A549 (cell line): ENCODE data around the gene CHST10.

Experiments
- CHD2 ChIP-seq: fragments of 150-350 bp; IDR thresholded peaks from 2 replicates; pipeline ENCODE4 v1.6.1; 2014; ENCODE audit warnings: low read length; ENCODE audit not compliant: partially characterized antibody
- EHMT2 ChIP-seq: fragments of 200-600 bp; sonication (generic); IDR thresholded peaks from 2 replicates; pipeline ENCODE4 v1.6.1; 2016; ENCODE audit warnings: antibody characterized with exemption, low read depth, mild to moderate bottlenecking, moderate library complexity
- HOXA7 ChIP-seq: fragments of 250-450 bp; sonication (Bioruptor Pico); IDR thresholded peaks from 2 replicates; pipeline ENCODE4 v1.5.0; 2020; ENCODE audit warnings: mild to moderate bottlenecking, moderate library complexity
- MAZ ChIP-seq: fragments of 150-350 bp; IDR thresholded peaks from 2 replicates; pipeline ENCODE4 v1.6.1; 2014; ENCODE audit warnings: antibody characterized with exemption, low read depth, low read length, borderline replicate concordance
- NFE2L2 ChIP-seq: fragments of 150-350 bp; conservative IDR thresholded peaks from 2 replicates; pipeline ENCODE4 v1.6.1; 2014; ENCODE audit warnings: low read length
- RAD21 ChIP-seq, 2 experiments: fragments of >200 bp in 1 of 2; sonication (Bioruptor Twin) in 1 of 2; formaldehyde crosslinking in 1 of 2; IDR thresholded peaks in 1 of 2; conservative IDR thresholded peaks in 1 of 2; 2 replicates in 1 of 2; 3 replicates in 1 of 2; pipeline ENCODE4 v1.6.1; 2012 to 2018; ENCODE audit warnings: inconsistent platforms in 1 of 2
- RFX5 ChIP-seq: fragments of 450-650 bp; IDR thresholded peaks from 2 replicates; pipeline ENCODE4 v1.7.1; 2014; ENCODE audit warnings: antibody characterized with exemption, mild to moderate bottlenecking, moderate library complexity
- TFCP2L1 ChIP-seq: fragments of 250-450 bp; sonication (Bioruptor Pico); IDR thresholded peaks from 2 replicates; pipeline ENCODE4 v1.5.0; 2021; ENCODE audit warnings: mild to moderate bottlenecking
- TP53 ChIP-seq: fragments of 250-450 bp; sonication (Bioruptor Pico); IDR thresholded peaks from 2 replicates; pipeline ENCODE4 v1.5.0; 2021; ENCODE audit warnings: mild to moderate bottlenecking, moderate library complexity
- TF ChIP-seq, protein P1 (sequence below): fragments of 200-600 bp; sonication (generic); IDR thresholded peaks from 2 replicates; pipeline ENCODE4 v1.6.1; 2016; ENCODE audit warnings: antibody characterized with exemption, mild to moderate bottlenecking, moderate library complexity
- TF ChIP-seq, protein P2 (sequence below): fragments of >200 bp; sonication (Bioruptor Twin); formaldehyde crosslinking; IDR thresholded peaks from 3 replicates; pipeline ENCODE4 v1.5.1; 2016
- TF ChIP-seq, protein P3 (sequence below): fragments of 150-350 bp; IDR thresholded peaks from 2 replicates; pipeline ENCODE4 v1.6.1; 2014; ENCODE audit warnings: low read depth, mild to moderate bottlenecking, low read length

DNA sequence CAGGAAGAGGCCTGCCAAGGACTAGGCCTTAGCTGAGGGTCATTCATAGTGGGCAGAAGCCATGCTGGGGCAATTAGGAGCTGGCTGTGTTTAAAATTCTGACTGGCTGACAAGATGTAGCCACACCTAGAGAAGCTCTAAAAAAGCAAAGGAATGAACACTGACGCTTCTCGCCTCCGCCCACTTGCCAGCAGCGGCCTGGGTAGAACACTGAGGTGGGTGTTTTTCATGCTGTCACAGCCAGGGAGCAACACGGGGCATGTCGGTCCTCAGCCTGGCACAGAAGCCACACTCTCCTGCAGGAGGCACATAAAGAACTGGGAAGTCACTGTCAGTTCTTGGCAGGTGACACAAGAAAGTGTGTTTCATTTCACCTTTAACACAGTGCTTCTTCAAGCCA is 10.4 kb downstream of the CHST10 start:
- no peak for TF ChIP-seq TFCP2L1 (CRISPR knock-in tag)
- TF ChIP-seq, protein P1, sequence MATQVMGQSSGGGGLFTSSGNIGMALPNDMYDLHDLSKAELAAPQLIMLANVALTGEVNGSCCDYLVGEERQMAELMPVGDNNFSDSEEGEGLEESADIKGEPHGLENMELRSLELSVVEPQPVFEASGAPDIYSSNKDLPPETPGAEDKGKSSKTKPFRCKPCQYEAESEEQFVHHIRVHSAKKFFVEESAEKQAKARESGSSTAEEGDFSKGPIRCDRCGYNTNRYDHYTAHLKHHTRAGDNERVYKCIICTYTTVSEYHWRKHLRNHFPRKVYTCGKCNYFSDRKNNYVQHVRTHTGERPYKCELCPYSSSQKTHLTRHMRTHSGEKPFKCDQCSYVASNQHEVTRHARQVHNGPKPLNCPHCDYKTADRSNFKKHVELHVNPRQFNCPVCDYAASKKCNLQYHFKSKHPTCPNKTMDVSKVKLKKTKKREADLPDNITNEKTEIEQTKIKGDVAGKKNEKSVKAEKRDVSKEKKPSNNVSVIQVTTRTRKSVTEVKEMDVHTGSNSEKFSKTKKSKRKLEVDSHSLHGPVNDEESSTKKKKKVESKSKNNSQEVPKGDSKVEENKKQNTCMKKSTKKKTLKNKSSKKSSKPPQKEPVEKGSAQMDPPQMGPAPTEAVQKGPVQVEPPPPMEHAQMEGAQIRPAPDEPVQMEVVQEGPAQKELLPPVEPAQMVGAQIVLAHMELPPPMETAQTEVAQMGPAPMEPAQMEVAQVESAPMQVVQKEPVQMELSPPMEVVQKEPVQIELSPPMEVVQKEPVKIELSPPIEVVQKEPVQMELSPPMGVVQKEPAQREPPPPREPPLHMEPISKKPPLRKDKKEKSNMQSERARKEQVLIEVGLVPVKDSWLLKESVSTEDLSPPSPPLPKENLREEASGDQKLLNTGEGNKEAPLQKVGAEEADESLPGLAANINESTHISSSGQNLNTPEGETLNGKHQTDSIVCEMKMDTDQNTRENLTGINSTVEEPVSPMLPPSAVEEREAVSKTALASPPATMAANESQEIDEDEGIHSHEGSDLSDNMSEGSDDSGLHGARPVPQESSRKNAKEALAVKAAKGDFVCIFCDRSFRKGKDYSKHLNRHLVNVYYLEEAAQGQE = no peak
- no peak for TF ChIP-seq RAD21 (conservative IDR thresholded peaks at IDR 0.05 in 1 of 2, IDR thresholded peaks at IDR 0.05 in 1 of 2)
- TF ChIP-seq, protein P2, sequence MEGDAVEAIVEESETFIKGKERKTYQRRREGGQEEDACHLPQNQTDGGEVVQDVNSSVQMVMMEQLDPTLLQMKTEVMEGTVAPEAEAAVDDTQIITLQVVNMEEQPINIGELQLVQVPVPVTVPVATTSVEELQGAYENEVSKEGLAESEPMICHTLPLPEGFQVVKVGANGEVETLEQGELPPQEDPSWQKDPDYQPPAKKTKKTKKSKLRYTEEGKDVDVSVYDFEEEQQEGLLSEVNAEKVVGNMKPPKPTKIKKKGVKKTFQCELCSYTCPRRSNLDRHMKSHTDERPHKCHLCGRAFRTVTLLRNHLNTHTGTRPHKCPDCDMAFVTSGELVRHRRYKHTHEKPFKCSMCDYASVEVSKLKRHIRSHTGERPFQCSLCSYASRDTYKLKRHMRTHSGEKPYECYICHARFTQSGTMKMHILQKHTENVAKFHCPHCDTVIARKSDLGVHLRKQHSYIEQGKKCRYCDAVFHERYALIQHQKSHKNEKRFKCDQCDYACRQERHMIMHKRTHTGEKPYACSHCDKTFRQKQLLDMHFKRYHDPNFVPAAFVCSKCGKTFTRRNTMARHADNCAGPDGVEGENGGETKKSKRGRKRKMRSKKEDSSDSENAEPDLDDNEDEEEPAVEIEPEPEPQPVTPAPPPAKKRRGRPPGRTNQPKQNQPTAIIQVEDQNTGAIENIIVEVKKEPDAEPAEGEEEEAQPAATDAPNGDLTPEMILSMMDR = no peak
- TF ChIP-seq HOXA7 = no peak
- TF ChIP-seq RFX5 = no peak
- no peak for TF ChIP-seq EHMT2
- TF ChIP-seq, protein P3, sequence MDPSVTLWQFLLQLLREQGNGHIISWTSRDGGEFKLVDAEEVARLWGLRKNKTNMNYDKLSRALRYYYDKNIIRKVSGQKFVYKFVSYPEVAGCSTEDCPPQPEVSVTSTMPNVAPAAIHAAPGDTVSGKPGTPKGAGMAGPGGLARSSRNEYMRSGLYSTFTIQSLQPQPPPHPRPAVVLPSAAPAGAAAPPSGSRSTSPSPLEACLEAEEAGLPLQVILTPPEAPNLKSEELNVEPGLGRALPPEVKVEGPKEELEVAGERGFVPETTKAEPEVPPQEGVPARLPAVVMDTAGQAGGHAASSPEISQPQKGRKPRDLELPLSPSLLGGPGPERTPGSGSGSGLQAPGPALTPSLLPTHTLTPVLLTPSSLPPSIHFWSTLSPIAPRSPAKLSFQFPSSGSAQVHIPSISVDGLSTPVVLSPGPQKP = no peak
- TF ChIP-seq MAZ = no peak
- no peak for TF ChIP-seq CHD2
- TF ChIP-seq NFE2L2 = no peak
- TF ChIP-seq TP53 (CRISPR knock-in tag) = no peak
